WTC11 (cell line): ENCODE data around the gene USP20. TPM values are rescaled to one million over a fixed set of nuclear protein-coding genes. Genes with fewer than 3 reads are reported as not detected.

Experiments
- ATAC-seq: fragments of 200-7000 bp; cut with Tn5 transposase; 2 replicates; pipeline ENCODE4 v1.10.0; 2021; ENCODE audit warnings: mild to moderate bottlenecking, moderate library complexity
- CTCF ChIA-PET: fragments of 300-600 bp; sonication (Branson Sonifier 250); formaldehyde crosslinking; loops from one replicate; lab custom pipeline; 2021; ENCODE audit warnings: antibody characterized with exemption; lab: Charles Lee
- POLR2A ChIA-PET: fragments of 350-600 bp; sonication (Branson Sonifier 250); formaldehyde crosslinking; loops from one replicate; lab custom pipeline; 2021; ENCODE audit warnings: antibody characterized with exemption; lab: Charles Lee
- DNase-seq: peaks from one replicate; pipeline ENCODE4 v3.0.0; 2021; ENCODE audit warnings: low spot score
- H3K27ac Mint-ChIP-seq: 2 replicates; pipeline ENCODE4 v1.8.0; 2021; ENCODE audit warnings: mixed read lengths
- H3K27me3 Mint-ChIP-seq: 2 replicates; pipeline ENCODE4 v1.8.0; 2021; ENCODE audit warnings: low read depth, mild to moderate bottlenecking, moderate library complexity, mixed read lengths
- H3K36me3 Mint-ChIP-seq: 2 replicates; pipeline ENCODE4 v1.8.0; 2021; ENCODE audit warnings: mixed read lengths
- H3K4me1 Mint-ChIP-seq: 2 replicates; pipeline ENCODE4 v1.8.0; 2022; ENCODE audit warnings: mixed read lengths
- H3K4me3 Mint-ChIP-seq: 2 replicates; pipeline ENCODE4 v1.8.0; 2021; ENCODE audit warnings: mild to moderate bottlenecking, moderate library complexity, mixed read lengths
- H3K9me3 Mint-ChIP-seq: 2 replicates; pipeline ENCODE4 v1.8.0; 2021; ENCODE audit warnings: mixed read lengths
- ESRRA ChIP-seq: sonication (generic); formaldehyde crosslinking; IDR thresholded peaks from 2 replicates; pipeline ENCODE4 v1.8.1; 2022; ENCODE audit warnings: mild to moderate bottlenecking, missing genetic modification reagents, borderline replicate concordance
- ETV6 ChIP-seq: sonication (generic); formaldehyde crosslinking; IDR thresholded peaks from 2 replicates; pipeline ENCODE4 v1.8.1; 2022; ENCODE audit warnings: mild to moderate bottlenecking, missing genetic modification reagents
- FOXJ3 ChIP-seq: sonication (generic); formaldehyde crosslinking; IDR thresholded peaks from 2 replicates; pipeline ENCODE4 v1.9.0; 2021; ENCODE audit warnings: missing genetic modification reagents, mild to moderate bottlenecking, borderline replicate concordance
- FOXK1 ChIP-seq: sonication (generic); formaldehyde crosslinking; IDR thresholded peaks from 2 replicates; pipeline ENCODE4 v1.8.0; 2022; ENCODE audit warnings: mild to moderate bottlenecking, moderate library complexity, missing genetic modification reagents
- FOXP1 ChIP-seq: sonication (generic); formaldehyde crosslinking; IDR thresholded peaks from 2 replicates; pipeline ENCODE4 v1.8.0; 2022; ENCODE audit warnings: missing genetic modification reagents, mild to moderate bottlenecking, moderate library complexity, borderline replicate concordance
- GTF2I ChIP-seq: fragments of 250-450 bp; sonication (Bioruptor Pico); conservative IDR thresholded peaks from 2 replicates; pipeline ENCODE4 v1.4.0; 2021; ENCODE audit warnings: mild to moderate bottlenecking
- JAZF1 ChIP-seq: fragments of 250-450 bp; sonication (Bioruptor Pico); IDR thresholded peaks from 2 replicates; pipeline ENCODE4 v1.9.0; 2021; ENCODE audit warnings: moderate library complexity, mild to moderate bottlenecking, inconsistent platforms
- MYBL2 ChIP-seq: sonication (generic); formaldehyde crosslinking; IDR thresholded peaks from 2 replicates; pipeline ENCODE4 v1.8.1; 2023; ENCODE audit warnings: mild to moderate bottlenecking, moderate library complexity, missing genetic modification reagents
- NFATC4 ChIP-seq: fragments of 250-450 bp; sonication (Bioruptor Pico); IDR thresholded peaks from 2 replicates; pipeline ENCODE4 v1.9.0; 2021; ENCODE audit warnings: mild to moderate bottlenecking
- NFE2L1 ChIP-seq: sonication (generic); formaldehyde crosslinking; IDR thresholded peaks from 2 replicates; pipeline ENCODE4 v1.8.1; 2023; ENCODE audit warnings: missing genetic modification reagents
- NR2C2 ChIP-seq: sonication (generic); formaldehyde crosslinking; IDR thresholded peaks from 2 replicates; pipeline ENCODE4 v1.8.0; 2022; ENCODE audit warnings: mild to moderate bottlenecking, missing genetic modification reagents
- RELA ChIP-seq: sonication (generic); formaldehyde crosslinking; IDR thresholded peaks from 2 replicates; pipeline ENCODE4 v1.8.1; 2022; ENCODE audit warnings: missing genetic modification reagents, mild to moderate bottlenecking, borderline replicate concordance
- SMAD3 ChIP-seq: sonication (generic); formaldehyde crosslinking; IDR thresholded peaks from 2 replicates; pipeline ENCODE4 v1.8.0; 2022; ENCODE audit warnings: missing genetic modification reagents, mild to moderate bottlenecking, borderline replicate concordance
- SMAD4 ChIP-seq: sonication (generic); formaldehyde crosslinking; IDR thresholded peaks from 2 replicates; pipeline ENCODE4 v1.8.0; 2022; ENCODE audit warnings: mild to moderate bottlenecking, missing genetic modification reagents
- SP1 ChIP-seq: sonication (generic); formaldehyde crosslinking; conservative IDR thresholded peaks from 2 replicates; pipeline ENCODE4 v1.8.1; 2022; ENCODE audit warnings: missing genetic modification reagents
- TEAD1 ChIP-seq: sonication (generic); formaldehyde crosslinking; IDR thresholded peaks from 2 replicates; pipeline ENCODE4 v1.8.0; 2022; ENCODE audit warnings: mild to moderate bottlenecking, missing genetic modification reagents
- TEAD4 ChIP-seq: sonication (generic); formaldehyde crosslinking; IDR thresholded peaks from 2 replicates; pipeline ENCODE4 v1.8.0; 2022; ENCODE audit warnings: mild to moderate bottlenecking, missing genetic modification reagents
- USF1 ChIP-seq: sonication (generic); formaldehyde crosslinking; IDR thresholded peaks from 2 replicates; pipeline ENCODE4 v1.8.0; 2022; ENCODE audit warnings: mild to moderate bottlenecking, missing genetic modification reagents
- USF2 ChIP-seq: sonication (generic); formaldehyde crosslinking; IDR thresholded peaks from 2 replicates; pipeline ENCODE4 v1.8.1; 2023; ENCODE audit warnings: mild to moderate bottlenecking, missing genetic modification reagents, moderate library complexity
- ZNF232 ChIP-seq: sonication (generic); formaldehyde crosslinking; IDR thresholded peaks from 2 replicates; pipeline ENCODE4 v1.8.0; 2022; ENCODE audit warnings: mild to moderate bottlenecking, missing genetic modification reagents
- ZNF423 ChIP-seq: fragments of 250-450 bp; sonication (Bioruptor Pico); IDR thresholded peaks from 2 replicates; pipeline ENCODE4 v2.1.2; 2022; ENCODE audit warnings: mild to moderate bottlenecking, moderate library complexity
- total RNA-seq: library from RNA; stranded (reverse); gene quantifications from 3 replicates; pipeline ENCODE4 v1.2.3, GENCODE V29; 2021
- TF ChIP-seq, protein P1 (sequence below): fragments of 250-450 bp; sonication (Bioruptor Pico); IDR thresholded peaks from 2 replicates; pipeline ENCODE4 v1.9.0; 2021; ENCODE audit warnings: mild to moderate bottlenecking
- TF ChIP-seq, protein P2 (sequence below): sonication (generic); formaldehyde crosslinking; IDR thresholded peaks from 2 replicates; pipeline ENCODE4 v1.8.1; 2023; ENCODE audit warnings: mild to moderate bottlenecking, missing genetic modification reagents, borderline replicate concordance
- TF ChIP-seq, protein P3 (sequence below): sonication (generic); formaldehyde crosslinking; IDR thresholded peaks from 2 replicates; pipeline ENCODE4 v1.8.0; 2022; ENCODE audit warnings: mild to moderate bottlenecking, missing genetic modification reagents

USP20 gene
- total RNA-seq, 1 experiment from 2014 or later = 29.3 TPM

- H3K9me3 Mint-ChIP-seq = no peaks in the 10 kb centered on the region
- ChIA-PET POLR2A (interaction anchor here (1.4 kb wide), 1 partner anchor 12 kb away, joined by 3 read pairs; the partner anchor contains the start of genes C9orf78 and USP20), CTCF (no interaction called here)
- ATAC-seq (peak; percentile 44), DNase-seq (no peak)
- H3K4me3 Mint-ChIP-seq = peak overlapping the region; percentile 77
- peaks cover 24% of the 10 kb centered on the region for H3K36me3 Mint-ChIP-seq
- H3K27me3 Mint-ChIP-seq = no peaks in the 10 kb centered on the region
- H3K4me1 Mint-ChIP-seq = peaks cover 9% of the 10 kb centered on the region
- TF ChIP-seq JAZF1 (CRISPR knock-in tag) = no peak
- no peak overlapping the region for H3K27ac Mint-ChIP-seq
Observed at GRCh38 chr9:129823542-129823934, 11.7 kb upstream of the USP20 start.

- H3K4me1 Mint-ChIP-seq = peaks cover 9% of the 10 kb centered on the region
- no peaks in the 10 kb centered on the region for H3K9me3 Mint-ChIP-seq
- ChIA-PET POLR2A (interaction anchor here (0.6 to 1.4 kb wide), 2 partner anchors 11 to 1235 kb away, joined by 3 to 5 read pairs; partner anchors contain the start of genes C9orf78 and USP20), CTCF (no interaction called here)
- H3K4me3 Mint-ChIP-seq = peak within 1 kb of the TSS; percentile 77
- no peaks in the 10 kb centered on the region for H3K27me3 Mint-ChIP-seq
- peaks cover 23% of the 10 kb centered on the region for H3K36me3 Mint-ChIP-seq
- peak; percentile 94 for DNase-seq
- peak; percentile 84 for ATAC-seq
- peak within 1 kb of the TSS; percentile 65 for H3K27ac Mint-ChIP-seq
- 0 out of 2 replicates have a peak, but pooled peaks have one; percentile 76 for TF ChIP-seq SMAD3
- TF ChIP-seq ETV6 (CRISPR knock-in tag) = peak; percentile 79; the same call in 1 of the 2 replicates
- peak; percentile 92; the same call in 1 of the 2 replicates for TF ChIP-seq FOXP1 (CRISPR knock-in tag)
- TF ChIP-seq ZNF232 = peak; percentile 70; the same call in 1 of the 2 replicates
- TF ChIP-seq, protein P1, sequence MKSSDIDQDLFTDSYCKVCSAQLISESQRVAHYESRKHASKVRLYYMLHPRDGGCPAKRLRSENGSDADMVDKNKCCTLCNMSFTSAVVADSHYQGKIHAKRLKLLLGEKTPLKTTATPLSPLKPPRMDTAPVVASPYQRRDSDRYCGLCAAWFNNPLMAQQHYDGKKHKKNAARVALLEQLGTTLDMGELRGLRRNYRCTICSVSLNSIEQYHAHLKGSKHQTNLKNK (CRISPR knock-in tag) = no peak
- TF ChIP-seq GTF2I = peak; percentile 61; the same call in 1 of the 2 replicates
- TF ChIP-seq, protein P2, sequence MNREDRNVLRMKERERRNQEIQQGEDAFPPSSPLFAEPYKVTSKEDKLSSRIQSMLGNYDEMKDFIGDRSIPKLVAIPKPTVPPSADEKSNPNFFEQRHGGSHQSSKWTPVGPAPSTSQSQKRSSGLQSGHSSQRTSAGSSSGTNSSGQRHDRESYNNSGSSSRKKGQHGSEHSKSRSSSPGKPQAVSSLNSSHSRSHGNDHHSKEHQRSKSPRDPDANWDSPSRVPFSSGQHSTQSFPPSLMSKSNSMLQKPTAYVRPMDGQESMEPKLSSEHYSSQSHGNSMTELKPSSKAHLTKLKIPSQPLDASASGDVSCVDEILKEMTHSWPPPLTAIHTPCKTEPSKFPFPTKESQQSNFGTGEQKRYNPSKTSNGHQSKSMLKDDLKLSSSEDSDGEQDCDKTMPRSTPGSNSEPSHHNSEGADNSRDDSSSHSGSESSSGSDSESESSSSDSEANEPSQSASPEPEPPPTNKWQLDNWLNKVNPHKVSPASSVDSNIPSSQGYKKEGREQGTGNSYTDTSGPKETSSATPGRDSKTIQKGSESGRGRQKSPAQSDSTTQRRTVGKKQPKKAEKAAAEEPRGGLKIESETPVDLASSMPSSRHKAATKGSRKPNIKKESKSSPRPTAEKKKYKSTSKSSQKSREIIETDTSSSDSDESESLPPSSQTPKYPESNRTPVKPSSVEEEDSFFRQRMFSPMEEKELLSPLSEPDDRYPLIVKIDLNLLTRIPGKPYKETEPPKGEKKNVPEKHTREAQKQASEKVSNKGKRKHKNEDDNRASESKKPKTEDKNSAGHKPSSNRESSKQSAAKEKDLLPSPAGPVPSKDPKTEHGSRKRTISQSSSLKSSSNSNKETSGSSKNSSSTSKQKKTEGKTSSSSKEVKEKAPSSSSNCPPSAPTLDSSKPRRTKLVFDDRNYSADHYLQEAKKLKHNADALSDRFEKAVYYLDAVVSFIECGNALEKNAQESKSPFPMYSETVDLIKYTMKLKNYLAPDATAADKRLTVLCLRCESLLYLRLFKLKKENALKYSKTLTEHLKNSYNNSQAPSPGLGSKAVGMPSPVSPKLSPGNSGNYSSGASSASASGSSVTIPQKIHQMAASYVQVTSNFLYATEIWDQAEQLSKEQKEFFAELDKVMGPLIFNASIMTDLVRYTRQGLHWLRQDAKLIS (CRISPR knock-in tag) = no peak
- peak; percentile 85 for TF ChIP-seq TEAD1 (CRISPR knock-in tag)
- TF ChIP-seq NFE2L1 = peak; percentile 76; the same call in 1 of the 2 replicates
- peak; percentile 68; the same call in 1 of the 2 replicates for TF ChIP-seq NR2C2 (CRISPR knock-in tag)
- no peak for TF ChIP-seq SMAD4 (CRISPR knock-in tag)
- TF ChIP-seq, protein P3, sequence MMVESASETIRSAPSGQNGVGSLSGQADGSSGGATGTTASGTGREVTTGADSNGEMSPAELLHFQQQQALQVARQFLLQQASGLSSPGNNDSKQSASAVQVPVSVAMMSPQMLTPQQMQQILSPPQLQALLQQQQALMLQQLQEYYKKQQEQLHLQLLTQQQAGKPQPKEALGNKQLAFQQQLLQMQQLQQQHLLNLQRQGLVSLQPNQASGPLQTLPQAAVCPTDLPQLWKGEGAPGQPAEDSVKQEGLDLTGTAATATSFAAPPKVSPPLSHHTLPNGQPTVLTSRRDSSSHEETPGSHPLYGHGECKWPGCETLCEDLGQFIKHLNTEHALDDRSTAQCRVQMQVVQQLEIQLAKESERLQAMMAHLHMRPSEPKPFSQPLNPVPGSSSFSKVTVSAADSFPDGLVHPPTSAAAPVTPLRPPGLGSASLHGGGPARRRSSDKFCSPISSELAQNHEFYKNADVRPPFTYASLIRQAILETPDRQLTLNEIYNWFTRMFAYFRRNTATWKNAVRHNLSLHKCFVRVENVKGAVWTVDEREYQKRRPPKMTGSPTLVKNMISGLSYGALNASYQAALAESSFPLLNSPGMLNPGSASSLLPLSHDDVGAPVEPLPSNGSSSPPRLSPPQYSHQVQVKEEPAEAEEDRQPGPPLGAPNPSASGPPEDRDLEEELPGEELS (CRISPR knock-in tag) = peak; percentile 83; the same call in 1 of the 2 replicates
- peak; percentile 87 for TF ChIP-seq USF1
- peak; percentile 92 for TF ChIP-seq MYBL2 (CRISPR knock-in tag)
- no peak for TF ChIP-seq ZNF423
- 0 out of 2 replicates have a peak, but pooled peaks have one; percentile 55 for TF ChIP-seq ESRRA (CRISPR knock-in tag)
- TF ChIP-seq RELA (CRISPR knock-in tag) = peak; percentile 37; the same call in 1 of the 2 replicates
- no peak for TF ChIP-seq TEAD4 (CRISPR knock-in tag)
- no peak; the same call in none of the 2 replicates for TF ChIP-seq USF2 (CRISPR knock-in tag)
- TF ChIP-seq NFATC4 (CRISPR knock-in tag) = no peak
- peak; percentile 91 for TF ChIP-seq SP1 (CRISPR knock-in tag)
- no peak for TF ChIP-seq FOXJ3 (CRISPR knock-in tag)
- peak; percentile 100 for TF ChIP-seq FOXK1
Observed at GRCh38 chr9:129823935-129824601, 11.2 kb upstream of the USP20 start, which contains the start of gene TOR1A. Gene TOR1A, minus strand, starts transcription at chr9:129824136. Its CDS starts 51 bp downstream, at chr9:129824085.
